HG02943 (cell line): ENCODE results near the gene TMEM178A.
"Not testable (repeated sequence)": the region's sequence is repeated elsewhere in the genome, so short reads cannot be mapped to it uniquely, and the experiment has no call there.

Experiments
- ATAC-seq: cut with Tn5 transposase; IDR thresholded peaks from one replicate; pipeline ENCODE4 v1.9.1; 2021; ENCODE audit warnings: mild to moderate bottlenecking, low read depth, moderate library complexity; ENCODE audit not compliant: unreplicated experiment

Gene TMEM178A

DNA sequence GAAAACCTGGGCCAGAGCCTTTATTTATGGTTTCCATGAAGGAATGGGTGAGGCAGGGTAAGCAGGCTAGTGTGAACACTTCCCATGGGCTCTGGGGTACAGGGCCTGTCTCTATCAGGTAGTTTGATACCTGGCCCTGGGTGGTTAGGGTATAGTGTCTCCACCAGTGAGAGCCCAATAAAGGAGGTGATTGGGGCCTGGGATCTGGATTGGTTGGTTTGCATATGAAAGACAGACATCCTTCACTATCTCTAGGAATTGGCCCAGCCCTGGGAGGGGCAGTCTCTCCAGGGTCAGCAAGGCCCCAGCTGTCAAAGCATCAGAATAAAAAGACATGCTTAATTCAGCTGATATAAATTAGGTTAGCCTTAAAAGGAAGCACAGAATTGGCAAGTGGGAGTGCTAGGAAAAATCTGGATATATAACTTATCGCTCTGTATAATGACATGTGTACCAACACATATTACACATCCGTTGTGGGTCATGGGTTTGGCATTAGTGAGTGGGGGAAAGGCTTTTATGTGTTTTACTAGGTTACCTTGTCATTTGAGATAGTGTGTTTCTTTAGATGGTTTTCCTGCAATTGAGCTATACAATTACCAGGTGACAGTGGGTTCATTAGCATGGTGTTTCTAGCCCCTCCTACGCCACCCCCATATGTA lies 18.5 kb upstream of the TMEM178A start:
- no peak for ATAC-seq

DNA sequence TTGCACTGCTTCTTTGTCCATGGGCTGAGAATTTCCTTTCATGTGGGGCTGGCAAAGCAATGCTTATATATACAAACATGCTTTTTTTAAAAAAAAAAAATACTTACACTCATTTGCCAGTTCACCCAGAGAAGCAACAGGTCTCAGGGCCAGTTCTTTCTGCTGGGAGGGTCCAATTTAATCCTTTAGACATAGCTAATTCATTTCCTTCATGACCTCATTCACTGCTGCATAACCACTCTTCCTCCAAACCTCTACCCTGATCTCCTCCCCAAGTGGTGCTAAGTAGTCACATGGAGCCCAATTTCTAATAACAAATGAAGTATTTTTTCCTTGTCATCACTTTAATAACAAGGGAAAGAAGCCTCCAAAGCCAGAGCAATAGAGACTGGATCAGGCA lies 17.1 kb upstream of the TMEM178A start:
- ATAC-seq, result no peak

DNA sequence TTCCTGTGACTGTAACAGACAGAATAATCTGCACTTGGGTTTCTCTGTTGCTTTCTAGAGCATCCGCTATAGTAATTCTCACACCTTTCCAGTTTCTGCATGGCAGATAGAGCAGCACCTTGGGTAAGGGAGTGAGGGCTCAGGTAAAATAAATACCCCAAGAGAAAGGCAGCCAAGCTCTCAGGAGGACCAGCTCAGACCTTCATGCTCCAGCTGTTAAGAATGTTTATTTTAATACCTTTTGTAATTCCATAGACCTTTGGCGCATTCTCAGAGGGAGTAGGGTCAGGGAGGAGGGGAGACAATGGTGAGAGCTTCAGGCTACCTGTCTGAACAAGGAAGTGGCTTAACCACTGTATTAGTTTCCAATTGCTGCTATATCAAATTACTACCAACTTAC lies 16.2 kb upstream of the TMEM178A start:
- no peak for ATAC-seq

DNA sequence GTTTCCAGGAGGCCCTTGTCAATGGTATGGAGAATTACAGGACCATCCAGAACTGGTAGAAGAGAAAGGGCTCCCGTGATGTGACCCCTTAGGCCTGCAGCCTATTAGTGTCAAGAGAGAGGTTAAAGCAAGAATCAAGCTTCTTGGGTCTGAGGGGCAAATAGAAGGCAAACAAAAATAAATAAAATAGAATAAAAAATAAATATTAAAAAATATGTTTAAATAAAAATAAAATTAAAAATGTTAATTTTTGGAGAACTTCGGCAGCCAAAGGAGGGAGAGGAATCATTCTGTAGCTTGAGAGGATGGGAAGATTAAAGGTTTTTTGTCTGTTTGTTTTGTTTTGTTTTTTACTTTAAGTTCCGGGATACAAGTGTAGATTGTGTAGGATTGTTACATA lies 15.2 kb upstream of the TMEM178A start:
- ATAC-seq, result no peak

DNA sequence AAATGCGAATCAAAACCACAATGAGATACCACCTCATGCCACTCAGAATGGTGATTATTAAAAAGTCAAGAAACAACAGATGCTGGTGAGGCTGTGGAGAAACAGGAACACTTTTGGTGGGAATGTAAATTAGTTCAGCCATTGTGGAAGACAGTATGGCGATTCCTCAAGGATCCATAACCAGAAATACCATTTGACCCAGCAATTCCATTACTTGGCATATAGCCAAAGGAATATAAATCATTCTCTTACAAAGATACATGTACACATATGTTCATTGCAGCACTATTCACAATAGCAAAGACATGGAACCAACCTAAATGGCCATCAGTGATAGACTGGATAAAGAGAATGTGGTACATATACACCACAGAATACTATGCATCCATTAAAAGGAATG lies 9.5 kb upstream of the TMEM178A start:
- ATAC-seq, result not testable (repeated sequence)

DNA sequence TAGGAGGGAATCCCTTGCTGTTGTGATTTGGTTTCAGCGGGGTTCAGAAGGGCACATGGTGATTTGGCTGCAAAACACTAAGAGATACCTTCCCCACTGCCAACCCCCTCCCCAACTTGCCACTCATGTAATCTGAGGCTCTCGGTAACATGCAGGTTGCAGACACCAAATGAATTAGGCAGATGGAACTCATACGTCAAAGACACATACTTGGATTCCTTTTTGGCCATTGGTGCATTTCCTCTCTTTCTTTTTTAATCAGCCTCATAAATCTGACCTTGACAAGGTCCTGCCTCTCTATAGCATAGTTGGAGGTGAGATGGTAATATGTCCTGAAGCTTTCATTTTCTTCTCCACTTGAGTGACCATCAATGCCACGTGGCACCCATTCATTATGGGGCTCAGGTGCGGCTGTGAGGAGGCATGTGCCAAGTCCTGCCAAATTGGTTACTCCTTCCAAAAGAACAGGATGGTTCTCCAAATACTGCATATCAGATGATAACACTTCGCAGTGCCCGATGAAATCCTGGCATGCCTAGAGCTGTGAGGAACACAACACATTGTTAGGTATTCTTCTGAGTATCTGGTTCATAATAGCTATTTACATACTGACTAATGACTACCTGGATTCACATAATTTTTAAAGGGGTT lies 8.3 kb upstream of the TMEM178A start:
- ATAC-seq, result no peak

DNA sequence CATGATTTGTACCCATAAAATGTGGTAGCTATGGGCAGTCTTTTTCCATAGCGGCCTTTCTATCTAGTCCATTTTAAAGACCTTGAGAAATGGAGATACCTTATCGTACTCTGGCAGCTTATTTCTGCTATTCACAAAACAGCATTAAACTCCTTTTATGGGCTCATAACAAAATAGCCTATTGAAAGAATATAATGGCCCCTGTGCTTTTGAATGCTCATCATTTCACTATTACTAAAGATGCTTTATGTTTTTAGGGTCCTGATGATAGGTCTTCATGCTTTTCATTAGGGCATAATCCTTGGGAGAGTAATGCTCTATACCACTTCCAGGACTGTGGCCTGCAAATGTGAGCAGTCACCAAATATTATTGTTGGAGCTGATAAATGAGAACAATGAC lies 7.3 kb upstream of the TMEM178A start:
- ATAC-seq, result no peak

DNA sequence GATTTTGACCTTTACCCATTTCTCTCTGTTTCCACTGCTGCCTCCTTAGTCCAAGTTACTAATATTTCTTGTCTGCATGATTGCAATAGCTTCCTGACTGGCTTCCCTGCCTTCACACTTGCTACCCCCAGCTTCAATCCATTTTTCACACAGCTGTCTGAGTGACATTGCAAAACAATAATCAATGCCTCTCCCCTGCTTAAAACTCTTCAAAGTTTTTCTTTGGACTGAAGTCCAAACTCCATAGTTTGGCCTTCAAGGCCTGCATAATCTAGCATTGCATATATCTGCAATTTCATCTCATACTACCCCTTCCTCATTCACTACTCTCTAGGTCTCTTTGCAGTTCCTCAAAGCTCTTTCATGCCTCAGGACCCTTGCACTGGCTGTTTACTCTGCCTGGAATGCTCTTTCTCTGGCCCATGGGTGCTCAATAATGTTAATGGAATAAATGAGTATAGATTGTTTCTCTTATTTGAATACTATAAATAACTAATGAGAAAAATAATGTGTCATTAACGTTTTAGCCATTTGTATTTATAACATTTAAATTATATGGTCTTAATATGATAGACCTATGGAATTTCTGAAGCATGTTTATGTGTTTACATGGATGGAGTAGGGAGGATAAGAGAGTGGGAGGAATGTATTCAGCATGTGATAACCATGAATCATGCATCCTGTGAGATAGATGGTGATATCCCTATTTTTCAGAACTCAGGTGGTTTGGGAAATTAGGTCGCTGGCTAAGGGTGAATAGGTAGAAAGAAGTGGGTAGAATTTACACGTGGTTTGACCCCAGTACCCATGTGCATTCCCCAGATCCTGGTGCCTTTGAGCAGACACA lies 5.7 kb upstream of the TMEM178A start:
- ATAC-seq, result no peak

DNA sequence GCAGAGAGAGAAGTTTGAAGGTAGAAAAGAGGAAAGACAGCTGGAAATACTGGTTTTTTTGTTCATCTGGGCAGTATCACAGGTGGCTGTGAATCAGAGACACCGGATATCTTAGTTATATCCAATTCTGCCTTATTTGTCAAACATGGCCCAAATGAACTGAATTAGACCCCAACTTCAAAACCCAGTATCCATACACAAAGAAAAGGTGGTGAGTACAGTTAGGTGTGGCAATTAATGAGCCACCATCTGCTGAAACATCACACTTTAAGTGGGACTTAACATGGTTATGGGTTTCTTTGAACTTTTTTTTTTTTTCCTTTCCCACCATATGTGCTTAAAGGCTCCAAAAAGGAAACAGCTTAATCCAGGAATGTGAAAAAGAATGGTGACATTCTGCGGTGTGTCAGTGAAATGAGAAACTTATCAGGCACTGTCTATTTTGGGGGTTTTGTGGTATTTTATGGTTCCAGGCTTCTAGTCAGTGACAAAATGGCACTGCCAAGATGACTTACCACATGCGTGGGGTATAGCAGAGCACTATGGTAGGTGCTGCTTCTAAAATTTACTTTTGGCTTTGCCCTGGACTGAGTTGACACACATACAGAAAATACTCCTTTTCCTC lies 5.0 kb upstream of the TMEM178A start:
- no peak for ATAC-seq

DNA sequence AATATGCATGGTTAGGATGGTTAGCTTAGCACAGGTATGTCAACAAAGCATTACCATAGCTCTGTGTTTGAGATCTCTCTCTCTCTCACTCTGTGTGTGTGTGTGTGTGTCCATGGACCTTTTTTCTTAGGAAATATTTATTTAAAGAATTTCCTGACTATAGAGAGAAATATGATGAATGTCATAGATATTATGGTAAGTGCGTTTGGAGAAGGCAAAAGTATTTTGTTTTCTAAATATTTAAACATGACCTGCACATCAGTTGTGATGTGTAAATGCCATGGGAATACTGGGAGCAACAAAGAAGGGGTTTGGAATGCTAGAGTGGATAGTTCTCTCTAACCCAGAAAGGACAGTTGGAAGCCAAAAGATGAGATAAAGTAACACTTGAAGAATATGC lies 3.9 kb upstream of the TMEM178A start:
- ATAC-seq, result no peak

DNA sequence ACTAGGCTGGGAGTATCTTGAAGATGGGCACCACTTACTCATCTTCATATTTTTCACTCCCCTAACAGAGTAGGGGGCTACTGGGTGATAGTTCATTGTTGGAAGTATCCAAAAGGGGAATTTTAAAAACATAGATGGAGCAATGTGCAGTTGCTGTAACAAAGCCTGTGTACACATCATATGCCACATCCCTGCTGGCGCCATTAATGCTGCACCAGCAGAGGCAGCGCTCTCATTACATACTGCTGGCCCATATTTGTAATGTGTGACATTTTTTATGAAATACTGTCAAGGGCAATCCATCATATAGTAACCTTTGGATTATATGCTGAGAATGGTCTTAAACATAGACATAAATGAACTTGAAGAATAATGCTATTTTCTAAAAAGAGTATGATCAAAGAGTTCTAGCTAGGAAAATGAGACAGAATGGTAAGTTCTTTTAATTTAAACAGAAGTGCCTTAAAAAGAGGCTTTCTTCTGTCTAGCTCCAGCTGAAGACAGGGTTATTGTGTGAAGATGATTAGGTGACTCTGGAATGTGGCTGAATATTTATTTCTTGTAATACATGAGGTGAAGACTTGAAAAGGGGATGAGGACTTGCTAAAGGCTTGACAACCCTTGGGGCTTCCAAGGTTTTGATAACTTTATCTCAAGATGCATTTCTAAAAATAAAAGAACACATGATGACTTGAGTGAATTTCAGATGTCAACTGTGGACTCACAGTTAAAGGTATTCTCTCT lies 2.4 kb upstream of the TMEM178A start:
- ATAC-seq, result no peak

DNA sequence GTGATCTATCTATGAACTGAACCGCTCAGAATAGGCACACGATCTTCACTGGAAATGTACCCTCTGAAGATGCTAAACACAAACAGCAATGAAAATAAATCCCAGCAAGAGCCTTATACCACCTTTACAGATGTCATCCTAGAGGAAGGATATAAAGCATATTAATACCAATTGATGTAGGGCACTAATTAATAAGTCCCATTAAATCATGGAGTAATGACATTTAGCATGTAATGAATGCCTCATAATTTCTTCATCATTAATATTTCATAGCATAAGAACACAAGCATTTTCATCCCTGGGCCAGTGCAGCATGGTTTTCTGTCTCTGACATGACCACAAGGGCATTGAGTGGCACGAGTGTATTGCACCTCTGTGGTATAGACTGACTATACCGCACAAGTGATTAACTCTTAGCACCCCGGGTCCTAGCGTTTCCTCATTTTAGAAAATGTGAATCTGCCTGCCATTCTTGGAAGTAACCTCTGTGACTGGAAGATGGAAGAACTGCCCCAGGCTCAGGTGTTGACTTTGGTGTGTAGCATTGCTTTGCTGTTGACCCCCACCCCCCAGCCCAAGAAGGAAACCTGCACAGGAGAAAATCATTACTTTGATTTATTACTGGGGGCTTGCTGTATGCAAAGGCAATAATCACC lies 1.4 kb upstream of the TMEM178A start:
- no peak for ATAC-seq

DNA sequence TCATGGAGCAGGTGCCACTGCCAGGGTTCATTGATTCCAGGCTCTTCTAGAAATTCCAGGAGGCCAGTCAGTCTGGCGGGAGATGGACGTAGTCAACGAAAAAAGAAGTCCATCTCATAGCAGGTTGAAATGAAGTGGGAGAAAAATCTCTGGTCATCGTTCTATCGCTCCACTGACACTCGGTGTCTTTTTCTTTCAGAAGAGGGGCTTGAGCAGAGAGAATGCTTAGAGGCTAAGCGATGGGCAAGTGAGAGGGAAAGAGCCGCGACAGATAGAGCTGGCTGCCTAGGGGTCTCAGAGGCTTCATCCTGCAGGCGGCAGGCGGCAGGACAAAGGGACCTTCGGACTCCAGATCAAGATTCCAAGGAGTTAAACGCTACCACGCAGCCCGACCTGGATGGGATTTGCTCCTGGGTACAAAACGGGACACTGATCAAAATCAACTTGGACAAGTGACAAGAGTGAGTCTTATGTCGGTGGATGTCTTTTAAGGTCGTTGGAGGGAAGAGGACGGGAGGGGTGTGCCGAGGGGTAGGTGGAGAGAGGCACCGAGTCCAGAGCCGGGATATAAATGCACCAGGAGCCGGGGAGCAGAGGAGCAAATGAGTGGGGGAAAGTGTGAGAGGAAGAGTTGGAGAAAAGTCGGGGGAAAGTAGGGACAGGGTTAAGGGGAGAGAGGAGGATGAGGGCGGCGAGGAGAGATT lies 677 bp upstream of the TMEM178A start:
- no peak for ATAC-seq

DNA sequence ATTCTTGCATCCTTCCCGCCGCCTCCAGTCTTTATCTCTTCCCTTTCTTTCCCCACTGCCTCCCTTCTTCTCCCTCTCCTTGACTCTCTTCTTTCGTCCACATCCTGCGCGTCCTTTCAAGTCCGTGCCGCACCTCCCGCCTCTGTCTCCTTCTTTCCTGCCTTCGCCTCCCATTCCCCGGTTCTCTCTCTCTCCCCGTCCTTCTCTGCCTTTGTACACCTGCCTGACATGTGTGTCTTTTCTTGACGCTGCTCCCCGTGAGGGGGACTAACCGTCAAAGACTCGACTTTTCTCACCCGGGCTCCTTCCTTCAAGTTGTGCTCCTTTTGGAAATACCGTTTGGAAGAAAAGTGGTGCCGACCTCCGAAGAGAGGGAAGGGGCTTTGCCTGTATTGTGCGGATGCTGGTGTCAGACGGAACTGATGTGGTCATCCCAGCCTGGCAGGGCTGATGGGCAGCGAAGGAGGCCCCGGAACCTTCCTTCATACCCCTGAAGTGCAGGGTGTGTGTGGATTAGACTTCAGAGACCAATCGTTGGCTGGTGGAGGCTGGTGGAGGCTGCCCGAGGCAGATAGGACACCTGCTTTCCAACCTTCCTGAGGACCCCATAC lies 879 bp downstream of the TMEM178A start:
- ATAC-seq, result no peak

DNA sequence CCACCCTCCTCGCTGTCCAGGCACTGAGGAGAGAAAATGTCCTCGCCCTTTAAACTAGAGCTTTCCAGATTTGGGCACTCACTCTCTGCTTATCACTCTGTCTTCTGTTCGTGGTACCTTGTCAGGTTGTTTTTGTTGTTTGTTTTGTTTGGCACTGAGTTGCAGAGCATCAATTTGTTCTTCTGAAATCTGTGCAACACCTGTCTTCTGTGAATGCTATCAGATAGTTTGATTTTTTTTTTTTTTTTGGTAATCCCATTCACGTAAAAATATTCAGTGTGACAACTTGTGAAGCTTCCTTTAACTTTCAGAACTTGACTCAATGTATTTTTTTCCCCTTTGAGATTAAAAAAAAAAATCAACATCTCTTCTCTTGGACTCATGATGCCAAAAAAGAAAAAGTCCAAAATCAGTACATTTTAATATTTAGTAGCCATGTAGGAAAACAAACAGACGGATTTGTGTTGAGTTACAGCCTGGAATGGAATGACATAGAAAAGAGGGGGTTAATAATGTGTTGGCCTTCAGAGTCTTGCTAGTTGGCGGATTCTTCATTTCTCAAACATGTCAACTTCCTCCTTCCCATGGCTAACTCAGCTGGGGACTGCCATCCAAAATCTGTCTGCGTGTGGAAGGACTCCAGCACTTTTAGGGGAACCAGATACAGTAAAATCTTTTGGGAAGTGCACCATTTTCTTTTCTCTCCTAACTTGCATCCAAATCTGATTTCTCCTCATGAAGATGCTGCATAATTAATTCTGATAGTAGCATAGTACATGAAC lies 1.6 kb downstream of the TMEM178A start:
- no peak for ATAC-seq

DNA sequence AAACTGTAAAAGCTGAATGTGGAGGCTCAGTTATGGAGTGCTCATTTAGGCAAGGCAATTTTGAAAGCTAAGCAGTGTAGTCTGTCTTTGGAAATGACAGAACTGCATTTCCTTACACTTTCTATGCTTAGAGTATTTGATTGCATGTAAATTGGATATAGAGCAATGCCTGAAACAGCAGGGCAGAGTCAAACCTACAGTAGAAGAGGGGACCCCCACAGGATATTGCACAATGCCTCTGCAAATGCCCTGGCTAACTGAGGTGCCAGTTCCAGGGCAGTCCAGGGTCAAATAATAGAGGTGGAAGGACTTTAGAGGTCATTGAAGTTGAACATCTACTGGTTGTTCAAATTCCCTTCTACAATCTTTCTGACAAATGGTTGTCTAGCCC lies 2.2 kb downstream of the TMEM178A start:
- ATAC-seq, result no peak

DNA sequence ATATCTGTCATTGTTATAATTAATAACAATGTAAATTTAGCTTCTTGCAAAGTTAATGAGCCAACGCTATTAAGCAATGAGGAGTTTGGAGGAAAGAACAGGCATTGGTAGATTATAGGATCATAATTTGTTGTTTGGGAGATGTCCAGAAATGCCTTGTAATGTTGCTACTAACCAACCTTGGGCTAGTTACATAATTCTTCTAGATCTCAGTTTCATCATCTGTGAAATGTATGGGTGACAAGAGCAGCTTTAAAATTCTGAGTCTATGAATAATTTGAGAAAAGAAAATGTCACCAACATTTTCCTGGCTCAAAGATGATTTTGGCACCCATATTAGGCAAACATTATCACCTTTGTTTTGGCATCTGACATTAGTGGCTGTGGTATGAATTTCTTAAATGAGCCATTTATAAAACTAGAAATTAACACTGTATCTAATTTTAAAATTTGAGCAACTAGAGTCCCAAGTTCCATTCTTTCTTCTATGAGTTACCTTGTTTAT lies 2.9 kb downstream of the TMEM178A start:
- no peak for ATAC-seq

DNA sequence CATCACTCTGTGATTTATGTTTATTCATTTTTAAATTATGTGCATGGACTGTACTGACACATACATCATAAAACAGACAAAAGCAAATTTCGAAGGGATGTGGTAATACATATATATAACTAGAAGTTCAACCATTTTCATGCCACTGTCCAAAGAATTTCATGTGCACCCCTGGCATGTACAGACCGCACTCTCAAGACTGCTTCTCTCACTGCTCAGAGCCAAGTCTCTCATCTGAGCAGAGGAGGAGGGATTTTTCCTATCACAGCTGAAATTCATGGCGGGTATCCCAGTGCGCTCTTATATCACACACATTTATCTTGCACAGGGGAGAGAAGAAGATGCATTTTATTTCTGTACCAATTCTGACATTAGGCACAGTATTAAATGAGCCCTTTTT lies 5.9 kb downstream of the TMEM178A start:
- no peak for ATAC-seq
